Measurements from ENCODE around the gene S100A10.

- TF ChIP-seq CTCF (IDR thresholded peaks at IDR 0.05; ENCODE audit: low read depth, low read length, missing input control), result no peak
- no peak for TF ChIP-seq TAF1 (conservative IDR thresholded peaks at IDR 0.05)
- no peak for TF ChIP-seq RXRA (IDR thresholded peaks at IDR 0.05)
- no peak for TF ChIP-seq MAX (IDR thresholded peaks at IDR 0.05)
- no peak for TF ChIP-seq RAD21 (IDR thresholded peaks at IDR 0.05)
- no peak for TF ChIP-seq FOXA1 (IDR thresholded peaks at IDR 0.05)
- no peak for TF ChIP-seq SP1 (IDR thresholded peaks at IDR 0.05)
- no peak for TF ChIP-seq REST (IDR thresholded peaks at IDR 0.05)
- TF ChIP-seq HNF4G (IDR thresholded peaks at IDR 0.05), result no peak
- no peak for TF ChIP-seq YY1 (IDR thresholded peaks at IDR 0.05)
- no peak for TF ChIP-seq ATF3 (IDR thresholded peaks at IDR 0.05)
- no peak for TF ChIP-seq JUND (IDR thresholded peaks at IDR 0.05)
- no peak for TF ChIP-seq EGR1 (IDR thresholded peaks at IDR 0.05; ENCODE audit: low read depth in 2 of 2)
These were observed 27.2 kb upstream of the S100A10 start for GRCh38 chr1:152020849-152021248.
